Epithelial cell of umbilical artery (primary cell): ENCODE data around the gene ZNF385B. TPM values are rescaled to one million over a fixed set of nuclear protein-coding genes. Genes with fewer than 3 reads are reported as not detected.

Experiments used
- total RNA-seq: library from RNA; depleted of rRNA; stranded (reverse); fragments of >200 nt; gene quantifications from 2 replicates; pipeline ENCODE4 v1.2.3, GENCODE V29; 2014

ZNF385B gene
- not detected in 2 replicates for total RNA-seq

GRCh38 chr2:179861416-179862067, at the start of gene ZNF385B:
TSS of gene ZNF385B (minus strand) at chr2:179861612.

Other genes with a start within 250 kb of the ZNF385B start
- 15.3 and 17.3 TPM in 2 replicates for gene CWC22, start 145.7 kb upstream of the ZNF385B start, total RNA-seq